ENCODE results near the gene ARHGAP24.

GRCh38 chr4:85829276-85830051 is 354.5 kb downstream of the ARHGAP24 start:
- TF ChIP-seq POLR2AphosphoS5 (IDR thresholded peaks at IDR 0.05) (no peak), CTCF (IDR thresholded peaks at IDR 0.05) (no peak), POLR2A (IDR thresholded peaks at IDR 0.05) (no peak), EP300 (IDR thresholded peaks at IDR 0.05) (no peak)
